Hepatocyte (in vitro differentiated cells): ENCODE data around the gene PCBP3.

ENCODE experiments used
- EZH2 ChIP-seq: fragments of 200-600 bp; sonication (generic); IDR thresholded peaks from 2 replicates; pipeline ENCODE4 v1.6.1; 2016; ENCODE audit warnings: antibody characterized with exemption, mild to moderate bottlenecking, borderline replicate concordance
- EZH2phosphoT487 ChIP-seq: fragments of 200-600 bp; sonication (generic); IDR thresholded peaks from one replicate; pipeline ENCODE4 v1.6.1; 2018; ENCODE audit warnings: antibody characterized with exemption, mild to moderate bottlenecking, low read depth, moderate library complexity; ENCODE audit not compliant: unreplicated experiment, severe bottlenecking
- TF ChIP-seq, protein P1 (sequence below): fragments of 200-600 bp; sonication (generic); IDR thresholded peaks from 2 replicates; pipeline ENCODE4 v1.5.1; 2016; ENCODE audit warnings: antibody characterized with exemption, mild to moderate bottlenecking; ENCODE audit not compliant: poor library complexity

DNA sequence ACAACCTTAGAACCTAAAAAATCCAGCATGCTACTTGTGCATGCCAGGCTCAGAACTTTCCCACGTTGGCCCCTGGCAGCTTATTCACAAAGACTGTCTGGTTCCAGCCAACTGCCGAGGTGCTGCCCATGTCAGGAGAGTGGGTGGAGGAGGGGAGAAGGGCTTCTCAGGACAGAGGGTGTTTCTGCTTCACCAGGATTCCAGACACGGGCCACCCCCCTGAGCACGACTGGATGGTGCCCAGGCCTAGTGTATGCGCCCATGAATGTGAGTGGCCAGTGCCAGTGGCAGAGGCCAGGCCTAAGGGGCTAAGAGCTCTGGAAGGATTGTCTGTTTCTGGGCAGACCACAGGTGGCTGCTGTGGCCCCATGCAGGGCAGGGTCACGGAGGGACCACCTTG lies 189.9 kb downstream of the PCBP3 start:
- TF ChIP-seq, protein P1, sequence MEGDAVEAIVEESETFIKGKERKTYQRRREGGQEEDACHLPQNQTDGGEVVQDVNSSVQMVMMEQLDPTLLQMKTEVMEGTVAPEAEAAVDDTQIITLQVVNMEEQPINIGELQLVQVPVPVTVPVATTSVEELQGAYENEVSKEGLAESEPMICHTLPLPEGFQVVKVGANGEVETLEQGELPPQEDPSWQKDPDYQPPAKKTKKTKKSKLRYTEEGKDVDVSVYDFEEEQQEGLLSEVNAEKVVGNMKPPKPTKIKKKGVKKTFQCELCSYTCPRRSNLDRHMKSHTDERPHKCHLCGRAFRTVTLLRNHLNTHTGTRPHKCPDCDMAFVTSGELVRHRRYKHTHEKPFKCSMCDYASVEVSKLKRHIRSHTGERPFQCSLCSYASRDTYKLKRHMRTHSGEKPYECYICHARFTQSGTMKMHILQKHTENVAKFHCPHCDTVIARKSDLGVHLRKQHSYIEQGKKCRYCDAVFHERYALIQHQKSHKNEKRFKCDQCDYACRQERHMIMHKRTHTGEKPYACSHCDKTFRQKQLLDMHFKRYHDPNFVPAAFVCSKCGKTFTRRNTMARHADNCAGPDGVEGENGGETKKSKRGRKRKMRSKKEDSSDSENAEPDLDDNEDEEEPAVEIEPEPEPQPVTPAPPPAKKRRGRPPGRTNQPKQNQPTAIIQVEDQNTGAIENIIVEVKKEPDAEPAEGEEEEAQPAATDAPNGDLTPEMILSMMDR: no peak
- TF ChIP-seq EZH2 (no peak), EZH2phosphoT487 (no peak)
